Measurements from ENCODE around the gene APOH. TPM values are rescaled to one million over a fixed set of nuclear protein-coding genes. Genes with fewer than 3 reads are reported as not detected.
A peak's percentile ranks its signal among the peaks of the same experiment; 100 is the strongest.

The APOH gene
- total and polyA plus RNA-seq, 2 of the 13 experiments (the other 11 are each of a cell fraction or from before 2014, with no cell fraction given): 4,846 to 5,748 TPM

GRCh38 chr17:66229783-66230538, 746 bp upstream of the APOH start (continued):
- TF ChIP-seq CBX2 (IDR thresholded peaks at IDR 0.05; ENCODE audit: low read depth, low read length): no peak
- no peak for TF ChIP-seq CBX2 (CRISPR knock-in tag; IDR thresholded peaks at IDR 0.05; ENCODE audit: low read depth)
- TF ChIP-seq KDM3A (CRISPR knock-in tag; IDR thresholded peaks at IDR 0.05; ENCODE audit: low read depth): 0 out of 2 replicates have a peak, but pooled peaks have one; percentile 26
- 0 out of 2 replicates have a peak, but pooled peaks have one; percentile 28 for TF ChIP-seq MAX (IDR thresholded peaks at IDR 0.05)
- 0 out of 2 replicates have a peak, but pooled peaks have one; percentile 3 for TF ChIP-seq IRF2 (CRISPR knock-in tag; IDR thresholded peaks at IDR 0.05)
- no peak for TF ChIP-seq ZNF790 (CRISPR knock-in tag; IDR thresholded peaks at IDR 0.05; ENCODE audit: borderline replicate concordance)
- TF ChIP-seq TAF1 (CRISPR knock-in tag; IDR thresholded peaks at IDR 0.05): no peak
- TF ChIP-seq SNAPC4 (CRISPR knock-in tag; IDR thresholded peaks at IDR 0.05): 0 out of 2 replicates have a peak, but pooled peaks have one; percentile 2
- TF ChIP-seq ZNF264 (CRISPR knock-in tag; IDR thresholded peaks at IDR 0.05): no peak
- TF ChIP-seq TOPORS (CRISPR knock-in tag; IDR thresholded peaks at IDR 0.05): no peak
- TF ChIP-seq NFIB (CRISPR knock-in tag; IDR thresholded peaks at IDR 0.05; ENCODE audit: borderline replicate concordance): no peak
- 0 out of 2 replicates have a peak, but pooled peaks have one; percentile 35 for TF ChIP-seq NFYC (CRISPR knock-in tag; IDR thresholded peaks at IDR 0.05)
- TF ChIP-seq SNAPC2 (CRISPR knock-in tag; IDR thresholded peaks at IDR 0.05): peak; percentile 5; the same call in 1 of the 2 replicates
- TF ChIP-seq CHD4 (IDR thresholded peaks at IDR 0.05; ENCODE audit: borderline replicate concordance, low read length): 0 out of 2 replicates have a peak, but pooled peaks have one; percentile 2
- no peak for TF ChIP-seq SPEN (CRISPR knock-in tag; IDR thresholded peaks at IDR 0.05; ENCODE audit: low read depth)
- TF ChIP-seq RFXANK (CRISPR knock-in tag; IDR thresholded peaks at IDR 0.05): no peak
- TF ChIP-seq STAT6 (CRISPR knock-in tag; IDR thresholded peaks at IDR 0.05; ENCODE audit: borderline replicate concordance): 0 out of 2 replicates have a peak, but pooled peaks have one; percentile 15
- TF ChIP-seq POLR2AphosphoS5 (IDR thresholded peaks at IDR 0.05; ENCODE audit: low read depth, low read length): no peak
- TF ChIP-seq ASH2L (IDR thresholded peaks at IDR 0.05; ENCODE audit: insufficient read length, low read depth, low read length): peak; percentile 23

Measured in HepG2 (cell line).